Eye (tissue), 1 donor: Measurements from ENCODE around the gene HMGXB4.

Experiments used
- DNase-seq: peaks from one replicate; pipeline ENCODE4 v3.0.0-alpha.2; 2015

The HMGXB4 gene

GRCh38 chr22:35312198-35313059 is 55.1 kb downstream of the HMGXB4 start:
- peak; percentile 40 for DNase-seq

- peak; percentile 48 for DNase-seq
These were observed 56.2 kb downstream of the HMGXB4 start for GRCh38 chr22:35313311-35314121.

GRCh38 chr22:35314161-35314942 is 57.1 kb downstream of the HMGXB4 start:
- no peak for DNase-seq

- no peak for DNase-seq
These were observed 58.0 kb downstream of the HMGXB4 start for GRCh38 chr22:35315141-35315854.

- DNase-seq, result no peak
These were observed 58.8 kb downstream of the HMGXB4 start for GRCh38 chr22:35315855-35316745.

- no peak for DNase-seq
These were observed 59.5 kb downstream of the HMGXB4 start for GRCh38 chr22:35316751-35317150.

- DNase-seq, result no peak
These were observed 60.5 kb downstream of the HMGXB4 start for GRCh38 chr22:35317680-35318290.

GRCh38 chr22:35318346-35319215 is 61.3 kb downstream of the HMGXB4 start:
- no peak for DNase-seq

- no peak for DNase-seq
These were observed 62.1 kb downstream of the HMGXB4 start for GRCh38 chr22:35319244-35319985.

GRCh38 chr22:35322126-35322525 is 64.8 kb downstream of the HMGXB4 start:
- no peak for DNase-seq

GRCh38 chr22:35322893-35323292 is 65.6 kb downstream of the HMGXB4 start:
- no peak for DNase-seq

GRCh38 chr22:35323305-35323704 is 66.0 kb downstream of the HMGXB4 start:
- DNase-seq, result no peak

GRCh38 chr22:35324067-35324466 is 66.8 kb downstream of the HMGXB4 start:
- DNase-seq, result no peak

GRCh38 chr22:35324762-35325161 is 67.5 kb downstream of the HMGXB4 start:
- DNase-seq, result no peak

GRCh38 chr22:35325209-35325608 is 67.9 kb downstream of the HMGXB4 start:
- no peak for DNase-seq

- DNase-seq, result no peak
These were observed 69.7 kb downstream of the HMGXB4 start for GRCh38 chr22:35326854-35327562.

- DNase-seq, result no peak
These were observed 70.6 kb downstream of the HMGXB4 start for GRCh38 chr22:35327690-35328471.

- DNase-seq, result no peak
These were observed 71.2 kb downstream of the HMGXB4 start for GRCh38 chr22:35328472-35328885.
